HG03520 (cell line): ENCODE results near the gene TGFBI.
"Not testable (repeated sequence)": the region's sequence is repeated elsewhere in the genome, so short reads cannot be mapped to it uniquely, and the experiment has no call there.

Experiments
- ATAC-seq: cut with Tn5 transposase; IDR thresholded peaks from one replicate; pipeline ENCODE4 v1.9.1; 2021; ENCODE audit warnings: mild to moderate bottlenecking, moderate library complexity; ENCODE audit not compliant: unreplicated experiment

TGFBI gene

GRCh38 chr5:136043551-136043950 lies 14.8 kb downstream of the TGFBI start:
- ATAC-seq: no peak

- no peak for ATAC-seq
Observed at GRCh38 chr5:136043968-136044610, 15.3 kb downstream of the TGFBI start.

GRCh38 chr5:136045026-136045425 lies 16.2 kb downstream of the TGFBI start:
- ATAC-seq: not testable (repeated sequence)

GRCh38 chr5:136046246-136046645 lies 17.5 kb downstream of the TGFBI start:
- no peak for ATAC-seq

- ATAC-seq: no peak
Observed at GRCh38 chr5:136047858-136048257, 19.1 kb downstream of the TGFBI start.

GRCh38 chr5:136048966-136049365 lies 20.2 kb downstream of the TGFBI start:
- ATAC-seq: no peak

- no peak for ATAC-seq
Observed at GRCh38 chr5:136051486-136052220, 22.9 kb downstream of the TGFBI start.

- ATAC-seq: no peak
Observed at GRCh38 chr5:136052692-136053335, 24.0 kb downstream of the TGFBI start.

GRCh38 chr5:136053336-136054141 lies 24.8 kb downstream of the TGFBI start:
- ATAC-seq: no peak

- ATAC-seq: no peak
Observed at GRCh38 chr5:136054142-136055019, 25.6 kb downstream of the TGFBI start.

GRCh38 chr5:136055612-136056309 lies 27.0 kb downstream of the TGFBI start:
- no peak for ATAC-seq

- ATAC-seq: no peak
Observed at GRCh38 chr5:136056336-136056735, 27.5 kb downstream of the TGFBI start.

GRCh38 chr5:136056771-136057335 lies 28.1 kb downstream of the TGFBI start:
- ATAC-seq: no peak

- no peak for ATAC-seq
Observed at GRCh38 chr5:136057401-136058038, 28.7 kb downstream of the TGFBI start.

GRCh38 chr5:136058039-136058971 lies 29.5 kb downstream of the TGFBI start:
- ATAC-seq: no peak

GRCh38 chr5:136058972-136059354 lies 30.2 kb downstream of the TGFBI start:
- no peak for ATAC-seq

GRCh38 chr5:136060963-136061362 lies 32.2 kb downstream of the TGFBI start:
- ATAC-seq: no peak
